GM21526 (cell line): Measurements from ENCODE around the gene B3GAT3.
"Not testable (repeated sequence)": the region's sequence is repeated elsewhere in the genome, so short reads cannot be mapped to it uniquely, and the experiment has no call there.

ENCODE experiments used
- ATAC-seq: cut with Tn5 transposase; IDR thresholded peaks from one replicate; pipeline ENCODE4 v1.9.1; 2021; ENCODE audit warnings: moderate library complexity; ENCODE audit not compliant: unreplicated experiment, low FRiP score

The B3GAT3 gene

GRCh38 chr11:62621567-62622470 lies at the start of gene B3GAT3:
B3GAT3 (minus strand) TSS chr11:62621986; CDS start chr11:62621947, 39 bp downstream.
- peak; percentile 84 for ATAC-seq

- ATAC-seq = no peak
These were observed 49.4 kb upstream of the B3GAT3 start for GRCh38 chr11:62671236-62671607.

- ATAC-seq = no peak
These were observed 47.8 kb upstream of the B3GAT3 start for GRCh38 chr11:62669420-62670161.

- ATAC-seq = no peak
These were observed 45.7 kb upstream of the B3GAT3 start for GRCh38 chr11:62667460-62667859.

GRCh38 chr11:62666259-62666926 lies 44.6 kb upstream of the B3GAT3 start:
- ATAC-seq = no peak

GRCh38 chr11:62665599-62666258 lies 43.9 kb upstream of the B3GAT3 start:
- peak; percentile 11 for ATAC-seq

GRCh38 chr11:62665075-62665598 lies 43.4 kb upstream of the B3GAT3 start, which contains the start of the genes C11orf98 and CSKMT:
C11orf98 (minus strand) TSS chr11:62665210; CDS start chr11:62665169, 41 bp downstream.
CSKMT (plus strand) TSS chr11:62665312; CDS start chr11:62665880, 568 bp downstream.
- ATAC-seq = peak; percentile 59

GRCh38 chr11:62664405-62665074 lies 42.8 kb upstream of the B3GAT3 start:
- ATAC-seq = peak; percentile 27

GRCh38 chr11:62656796-62657429 lies 35.1 kb upstream of the B3GAT3 start:
- ATAC-seq = no peak

GRCh38 chr11:62654297-62654696 lies 32.5 kb upstream of the B3GAT3 start:
- no peak for ATAC-seq

- peak; percentile 17 for ATAC-seq
These were observed 30.6 kb upstream of the B3GAT3 start for GRCh38 chr11:62652161-62653006.

GRCh38 chr11:62650283-62650682 lies 28.5 kb upstream of the B3GAT3 start:
- ATAC-seq = not testable (repeated sequence)

GRCh38 chr11:62649486-62649885 lies 27.7 kb upstream of the B3GAT3 start:
- no peak for ATAC-seq

- ATAC-seq = no peak
These were observed 27.2 kb upstream of the B3GAT3 start for GRCh38 chr11:62648967-62649364.

GRCh38 chr11:62648185-62648966 lies 26.6 kb upstream of the B3GAT3 start:
- no peak for ATAC-seq

GRCh38 chr11:62647609-62648005 lies 25.8 kb upstream of the B3GAT3 start:
- no peak for ATAC-seq

GRCh38 chr11:62646825-62647608 lies 25.2 kb upstream of the B3GAT3 start:
- no peak for ATAC-seq
